Endothelial cell of umbilical vein (primary cell): ENCODE results near the gene TACR1. TPM values are rescaled to one million over a fixed set of nuclear protein-coding genes. Genes with fewer than 3 reads are reported as not detected.

Source experiments
- BruUV-seq: library from RNA; stranded (reverse); fragments of 400-500 nt; replicated peaks from 2 replicates; lab custom pipeline; 2021; lab: Mats Ljungman, UMichigan
- CTCF ChIA-PET: fragments of 300-600, 350-600 bp; sonication (Branson Sonifier 250); formaldehyde crosslinking; loops from one replicate; lab custom pipeline; 2021; ENCODE audit warnings: antibody characterized with exemption, inconsistent platforms; lab: Charles Lee
- POLR2A ChIA-PET: fragments of 300-600, 350-600 bp; sonication (Branson Sonifier 250); formaldehyde crosslinking; loops from one replicate; lab custom pipeline; 2021; ENCODE audit warnings: antibody characterized with exemption, inconsistent platforms; lab: Charles Lee
- DNase-seq: peaks from one replicate; pipeline ENCODE4 v3.0.0-alpha.2; 2011; ENCODE audit warnings: low read depth, low spot score
- FAIRE-seq: peaks from 2 replicates; lab custom pipeline; 2011; peaks lifted over from hg19 to GRCh38; lab: Jason Lieb, UNC
- H2AFZ ChIP-seq: 2 replicates; pipeline ENCODE4 v1.6.0; 2012; ENCODE audit warnings: low read depth, low read length, control low read depth, inconsistent platforms
- H3K27ac ChIP-seq: 2 replicates; pipeline ENCODE4 v1.5.1; 2011; ENCODE audit warnings: low read depth, mild to moderate bottlenecking, control low read depth, low read length, moderate library complexity; ENCODE audit not compliant: insufficient read depth
- H3K27me3 ChIP-seq, 2 experiments: 2 replicates each; pipeline versions ENCODE4 v1.6.0 to v1.6.1; 2011; ENCODE audit warnings: low read length in 2 of 2, mixed read lengths in 1 of 2; ENCODE audit not compliant: control insufficient read depth in 2 of 2, insufficient read depth in 2 of 2
- H3K36me3 ChIP-seq, 2 experiments: 2 replicates in 1 of 2; 3 replicates in 1 of 2; pipeline ENCODE4 v1.5.1; 2011; ENCODE audit warnings: low read length in 2 of 2, mild to moderate bottlenecking in 1 of 2, moderate library complexity in 1 of 2; ENCODE audit not compliant: control insufficient read depth in 2 of 2, insufficient read depth in 2 of 2; ENCODE audit errors: extremely low read depth in 1 of 2
- H3K4me1 ChIP-seq: 3 replicates; pipeline ENCODE4 v1.5.1; 2011; ENCODE audit warnings: mild to moderate bottlenecking, low read length; ENCODE audit not compliant: control insufficient read depth, insufficient read depth; ENCODE audit errors: extremely low read depth
- H3K4me2 ChIP-seq: 2 replicates; pipeline ENCODE4 v1.6.1; 2011; ENCODE audit warnings: low read length, control low read depth, mixed read lengths; ENCODE audit not compliant: insufficient read depth
- H3K4me3 ChIP-seq, 3 experiments: fragments of 200-600 bp in 1 of 3; sonication (generic), shearing (Covaris generic) in 1 of 3; replicated peaks in 1 of 3; 2 replicates each; pipeline ENCODE4 v1.5.1; 2011 to 2016; ENCODE audit warnings: control low read depth in 3 of 3, low read length in 3 of 3, mild to moderate bottlenecking in 2 of 3, inconsistent platforms in 1 of 3, low read depth in 1 of 3, moderate library complexity in 1 of 3; ENCODE audit not compliant: insufficient read depth in 1 of 3
- H3K79me2 ChIP-seq: 2 replicates; pipeline ENCODE4 v1.6.0; 2012; ENCODE audit warnings: low read length, inconsistent platforms; ENCODE audit not compliant: control insufficient read depth, insufficient read depth
- H3K9ac ChIP-seq: replicated peaks from 2 replicates; pipeline ENCODE3; 2011; ENCODE audit warnings: low read length, control low read depth; ENCODE audit not compliant: insufficient read depth; ENCODE audit errors: extremely low read depth
- H3K9me1 ChIP-seq: replicated peaks from 3 replicates; pipeline ENCODE4 v1.6.0; 2011; ENCODE audit warnings: mild to moderate bottlenecking, low read length; ENCODE audit not compliant: control insufficient read depth, insufficient read depth; ENCODE audit errors: extremely low read depth
- H3K9me3 ChIP-seq: replicated peaks from 2 replicates; pipeline ENCODE4 v1.5.1; 2012; ENCODE audit warnings: low read length, inconsistent platforms; ENCODE audit not compliant: control insufficient read depth, insufficient read depth
- H4K20me1 ChIP-seq: replicated peaks from 2 replicates; pipeline ENCODE3; 2011; ENCODE audit warnings: mild to moderate bottlenecking, low read length; ENCODE audit not compliant: control insufficient read depth, insufficient read depth; ENCODE audit errors: extremely low read depth
- EZH2 ChIP-seq: IDR thresholded peaks from 2 replicates; pipeline ENCODE4 v1.6.1; 2012; ENCODE audit warnings: borderline replicate concordance, low read depth, mild to moderate bottlenecking, moderate library complexity, low read length, inconsistent platforms; ENCODE audit not compliant: severe bottlenecking
- FOS ChIP-seq: IDR thresholded peaks from 2 replicates; pipeline ENCODE4 v1.6.1; 2011; ENCODE audit warnings: mild to moderate bottlenecking, low read length, moderate library complexity, borderline replicate concordance; ENCODE audit not compliant: insufficient read depth
- GATA2 ChIP-seq: IDR thresholded peaks from 2 replicates; pipeline ENCODE4 v1.7.0; 2011; ENCODE audit warnings: low read depth, mild to moderate bottlenecking, moderate library complexity, mixed read lengths, low read length; ENCODE audit not compliant: insufficient read length, insufficient read depth
- JUN ChIP-seq: IDR thresholded peaks from 2 replicates; pipeline ENCODE4 v1.6.1; 2011; ENCODE audit warnings: borderline replicate concordance, low read depth; ENCODE audit not compliant: insufficient read length, insufficient read depth
- MYC ChIP-seq: IDR thresholded peaks from one replicate; pipeline ENCODE4 v1.6.1; 2011; ENCODE audit warnings: mild to moderate bottlenecking, low read depth, low read length
- POLR2A ChIP-seq: IDR thresholded peaks from 2 replicates; pipeline ENCODE4 v1.6.1; 2012; ENCODE audit warnings: low read depth, mild to moderate bottlenecking, control low read depth, low read length
- POLR2AphosphoS5 ChIP-seq: IDR thresholded peaks from 2 replicates; pipeline ENCODE4 v1.6.1; 2012; ENCODE audit warnings: low read depth, mild to moderate bottlenecking, control low read depth, low read length, moderate library complexity; ENCODE audit not compliant: insufficient read depth
- dilution Hi-C: fragments of 300-500 bp; cut with MboI; formaldehyde crosslinking; loops from one replicate; pipeline ENCODE4 v1.15.0; 2019; ENCODE audit warnings: low sequenced_read_pairs; ENCODE audit not compliant: extremely low pct_ligation_motif_present
- intact Hi-C: fragments of 100-400 bp; cut with micrococcal nuclease; formaldehyde crosslinking; loops from one replicate; pipeline ENCODE4 v1.10.0; 2022
- polyA plus RNA-seq, 4 experiments: library from polyadenylated mRNA; depleted of rRNA in 3 of 4; stranded (reverse) in 3 of 4; unstranded in 1 of 4; fragments of >200 nt; gene quantifications; 2 replicates each; pipeline versions ENCODE4 v1.2.1 to v1.2.3, GENCODE V29; 2011 to 2012; ENCODE audit warnings: missing spikeins in 1 of 4
- total RNA-seq: library from RNA; stranded (reverse); gene quantifications from 2 replicates; pipeline ENCODE4 v1.2.3, GENCODE V29; 2021
- TF ChIP-seq, protein P1 (sequence below), 2 donors: IDR thresholded peaks; 1 replicate in 1 of 2; 2 replicates in 1 of 2; pipeline ENCODE4 v1.5.1; 2011; ENCODE audit warnings: low read length in 2 of 2, mild to moderate bottlenecking in 2 of 2, moderate library complexity in 2 of 2, control low read depth in 1 of 2, inconsistent platforms in 1 of 2, low read depth in 1 of 2; ENCODE audit not compliant: insufficient read depth in 1 of 2; ENCODE audit errors: extremely low read depth in 1 of 2
- TF ChIP-seq, protein P2 (sequence below): IDR thresholded peaks from 2 replicates; pipeline ENCODE4 v1.6.1; 2011; ENCODE audit not compliant: insufficient read depth, insufficient read length

Gene TACR1
- total and polyA plus RNA-seq, 2 donors (not counting 3 experiments of a cell fraction or from before 2014, with no cell fraction given), result not detected

DNA sequence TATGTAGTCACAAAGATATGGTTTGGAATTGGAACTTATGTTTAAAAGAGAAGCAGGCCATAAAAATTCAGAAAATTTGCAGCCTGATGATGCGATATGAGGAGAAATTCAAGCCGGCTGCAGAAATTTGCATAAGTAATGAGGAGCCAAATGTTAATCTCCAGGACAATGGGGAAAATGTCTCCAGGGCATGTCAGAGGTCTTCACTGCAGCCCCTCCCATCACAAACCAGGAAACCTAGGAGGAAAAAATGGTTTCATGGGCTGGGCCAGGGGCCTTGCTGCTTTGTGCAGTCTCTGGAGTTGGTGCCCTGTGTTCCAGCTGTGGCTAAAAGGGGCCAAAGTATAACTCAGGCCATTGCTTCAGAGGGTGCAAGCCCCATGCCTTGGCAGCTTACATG is 28.4 kb downstream of the TACR1 start:
- FAIRE-seq (no peak), DNase-seq (no peak)
- Histone ChIP-seq H3K9me3 (no peaks in the 10 kb centered on the region), H3K4me3 (no peak overlapping the region), H3K4me1 (no peaks in the 10 kb centered on the region), H3K79me2 (no peaks in the 10 kb centered on the region), H2AFZ (no peak overlapping the region), H4K20me1 (no peaks in the 10 kb centered on the region), H3K27ac (no peak overlapping the region), H3K36me3 (no peaks in the 10 kb centered on the region), H3K9ac (no peak overlapping the region), H3K4me2 (no peak overlapping the region), H3K9me1 (no peaks in the 10 kb centered on the region), H3K27me3 (peaks cover 0 to 2% of the 10 kb centered on the region in 2 experiments)
- no peak for TF ChIP-seq MYC
- TF ChIP-seq, protein P1, sequence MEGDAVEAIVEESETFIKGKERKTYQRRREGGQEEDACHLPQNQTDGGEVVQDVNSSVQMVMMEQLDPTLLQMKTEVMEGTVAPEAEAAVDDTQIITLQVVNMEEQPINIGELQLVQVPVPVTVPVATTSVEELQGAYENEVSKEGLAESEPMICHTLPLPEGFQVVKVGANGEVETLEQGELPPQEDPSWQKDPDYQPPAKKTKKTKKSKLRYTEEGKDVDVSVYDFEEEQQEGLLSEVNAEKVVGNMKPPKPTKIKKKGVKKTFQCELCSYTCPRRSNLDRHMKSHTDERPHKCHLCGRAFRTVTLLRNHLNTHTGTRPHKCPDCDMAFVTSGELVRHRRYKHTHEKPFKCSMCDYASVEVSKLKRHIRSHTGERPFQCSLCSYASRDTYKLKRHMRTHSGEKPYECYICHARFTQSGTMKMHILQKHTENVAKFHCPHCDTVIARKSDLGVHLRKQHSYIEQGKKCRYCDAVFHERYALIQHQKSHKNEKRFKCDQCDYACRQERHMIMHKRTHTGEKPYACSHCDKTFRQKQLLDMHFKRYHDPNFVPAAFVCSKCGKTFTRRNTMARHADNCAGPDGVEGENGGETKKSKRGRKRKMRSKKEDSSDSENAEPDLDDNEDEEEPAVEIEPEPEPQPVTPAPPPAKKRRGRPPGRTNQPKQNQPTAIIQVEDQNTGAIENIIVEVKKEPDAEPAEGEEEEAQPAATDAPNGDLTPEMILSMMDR (IDR thresholded peaks at IDR 0.05; ENCODE audit: extremely low read depth in 1 of 2, insufficient read depth in 1 of 2, low read depth in 1 of 2, low read length in 2 of 2), result no peak
- no peak for TF ChIP-seq POLR2A
- TF ChIP-seq POLR2AphosphoS5, result no peak
- TF ChIP-seq GATA2, result no peak
- TF ChIP-seq JUN, result no peak
- no peak for TF ChIP-seq FOS
- TF ChIP-seq EZH2, result no peak
- TF ChIP-seq, protein P2, sequence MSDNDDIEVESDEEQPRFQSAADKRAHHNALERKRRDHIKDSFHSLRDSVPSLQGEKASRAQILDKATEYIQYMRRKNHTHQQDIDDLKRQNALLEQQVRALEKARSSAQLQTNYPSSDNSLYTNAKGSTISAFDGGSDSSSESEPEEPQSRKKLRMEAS, result no peak
- CTCF ChIA-PET, result no interaction called here
- BruUV-seq, result no TSS peak
- dilution Hi-C loops (no loop called here), intact Hi-C loops (no loop called here)
- POLR2A ChIA-PET, result no interaction called here
